ENCODE measurements around the gene SPIRE2. TPM values are rescaled to one million over a fixed set of nuclear protein-coding genes. Genes with fewer than 3 reads are reported as not detected.
A peak's percentile ranks its signal among the peaks of the same experiment; 100 is the strongest.

SPIRE2 gene
- total RNA-seq, 2 experiments from 2014 or later: 0.14 to 0.52 TPM

GRCh38 chr16:89883346-89884040 is 55.2 kb downstream of the SPIRE2 start:
- no peak overlapping the region for H3K27ac Mint-ChIP-seq
- peaks cover under 1% of the 10 kb centered on the region for H3K4me1 Mint-ChIP-seq
- no peaks in the 10 kb centered on the region for H3K27me3 Mint-ChIP-seq
- H3K4me3 Mint-ChIP-seq: no peak overlapping the region
- no peaks in the 10 kb centered on the region for H3K9me3 Mint-ChIP-seq
- peaks cover 35% of the 10 kb centered on the region for H3K36me3 Mint-ChIP-seq
- DNase-seq: no peak

DNA sequence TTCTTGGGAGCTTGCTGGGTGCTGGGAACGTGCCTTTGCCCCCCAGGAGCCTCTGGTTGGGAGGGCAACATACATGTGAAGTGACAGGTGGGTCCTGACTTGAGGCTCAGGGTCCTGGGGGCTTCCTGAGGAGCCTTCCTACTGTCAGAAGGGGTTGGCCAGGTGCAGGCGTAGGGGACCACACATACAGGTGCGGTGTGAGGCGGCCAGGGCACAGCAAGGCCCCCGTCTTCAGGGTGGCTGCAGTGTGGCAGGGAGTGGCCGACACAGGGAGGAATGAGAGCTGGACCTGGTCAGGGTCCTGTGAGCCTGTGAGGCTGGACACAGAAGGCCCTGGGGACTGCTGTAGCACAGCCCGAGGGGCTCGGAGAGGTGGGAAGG is 55.8 kb downstream of the SPIRE2 start:
- H3K36me3 Mint-ChIP-seq: peaks cover 33% of the 10 kb centered on the region
- no peak overlapping the region for H3K27ac Mint-ChIP-seq

GRCh38 chr16:89887243-89887642 is 59.0 kb downstream of the SPIRE2 start:
- peaks cover 10% of the 10 kb centered on the region for H3K4me1 Mint-ChIP-seq
- H3K4me3 Mint-ChIP-seq: no peak overlapping the region
- H3K9me3 Mint-ChIP-seq: no peaks in the 10 kb centered on the region
- no peak for DNase-seq
- H3K36me3 Mint-ChIP-seq: peaks cover 40% of the 10 kb centered on the region
- H3K27me3 Mint-ChIP-seq: no peaks in the 10 kb centered on the region
- H3K27ac Mint-ChIP-seq: no peak overlapping the region

More for the DNA sequence above, 55.8 kb downstream of the SPIRE2 start:
- no peaks in the 10 kb centered on the region for H3K27me3 Mint-ChIP-seq
- H3K4me3 Mint-ChIP-seq: no peak overlapping the region
- no peaks in the 10 kb centered on the region for H3K4me1 Mint-ChIP-seq
- DNase-seq: no peak
- no peaks in the 10 kb centered on the region for H3K9me3 Mint-ChIP-seq

- no peaks in the 10 kb centered on the region for H3K27me3 Mint-ChIP-seq
- H3K9me3 Mint-ChIP-seq: no peaks in the 10 kb centered on the region
- H3K4me1 Mint-ChIP-seq: peaks cover 10% of the 10 kb centered on the region
- peaks cover 28% of the 10 kb centered on the region for H3K36me3 Mint-ChIP-seq
- DNase-seq: peak; percentile 57
- H3K4me3 Mint-ChIP-seq: no peak overlapping the region
- H3K27ac Mint-ChIP-seq: no peak overlapping the region
These were observed 61.9 kb downstream of the SPIRE2 start for GRCh38 chr16:89890200-89890599.

- H3K27me3 Mint-ChIP-seq: no peaks in the 10 kb centered on the region
- H3K9me3 Mint-ChIP-seq: no peaks in the 10 kb centered on the region
- no peak overlapping the region for H3K27ac Mint-ChIP-seq
- no peak overlapping the region for H3K4me3 Mint-ChIP-seq
- DNase-seq: no peak
- peaks cover 25% of the 10 kb centered on the region for H3K36me3 Mint-ChIP-seq
- H3K4me1 Mint-ChIP-seq: peaks cover 10% of the 10 kb centered on the region
These were observed 62.8 kb downstream of the SPIRE2 start for GRCh38 chr16:89890886-89891657.

DNA sequence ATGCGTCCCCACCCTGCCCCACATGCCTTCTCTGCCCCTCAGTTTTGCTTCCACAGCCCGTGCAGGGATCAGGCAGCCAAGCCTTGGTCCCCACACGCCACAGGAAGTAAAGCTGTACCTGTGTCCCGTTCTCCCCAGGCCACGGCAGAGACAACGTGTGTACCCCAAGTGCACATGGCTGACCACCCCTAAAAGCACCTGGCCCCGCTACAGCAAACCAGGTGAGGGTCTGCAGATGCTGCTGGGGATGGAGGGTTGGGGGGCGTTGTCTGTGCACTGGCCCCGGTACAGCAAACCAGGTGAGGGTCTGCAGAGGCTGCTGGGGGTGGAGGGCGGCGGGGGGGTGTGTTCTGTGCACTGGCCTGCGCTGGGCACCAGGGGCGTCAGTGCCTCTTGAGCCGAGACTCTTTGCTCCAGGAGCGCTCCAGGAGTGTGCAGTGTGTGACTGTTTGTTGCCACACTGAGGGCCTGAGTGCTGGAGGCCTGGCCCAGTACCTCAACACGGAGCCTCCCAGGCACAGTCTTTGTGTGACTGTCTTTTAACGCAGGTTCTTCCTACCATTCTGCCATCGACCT is 63.9 kb downstream of the SPIRE2 start:
- no peak for DNase-seq
- Mint-ChIP-seq H3K4me1 (peaks cover 10% of the 10 kb centered on the region), H3K4me3 (no peak overlapping the region), H3K27me3 (no peaks in the 10 kb centered on the region), H3K36me3 (peaks cover 23% of the 10 kb centered on the region), H3K9me3 (no peaks in the 10 kb centered on the region), H3K27ac (no peak overlapping the region)

GRCh38 chr16:89892635-89893034 is 64.4 kb downstream of the SPIRE2 start:
- H3K4me1 Mint-ChIP-seq: peaks cover 10% of the 10 kb centered on the region

GRCh38 chr16:89893642-89894548 is 65.6 kb downstream of the SPIRE2 start:
- Mint-ChIP-seq H3K9me3 (no peaks in the 10 kb centered on the region), H3K27ac (no peak overlapping the region), H3K36me3 (peaks cover 14% of the 10 kb centered on the region), H3K4me1 (peaks cover 10% of the 10 kb centered on the region), H3K4me3 (no peak overlapping the region), H3K27me3 (no peaks in the 10 kb centered on the region)
- no peak for DNase-seq

More at GRCh38 chr16:89892635-89893034, 64.4 kb downstream of the SPIRE2 start:
- no peaks in the 10 kb centered on the region for H3K9me3 Mint-ChIP-seq
- DNase-seq: no peak
- no peaks in the 10 kb centered on the region for H3K27me3 Mint-ChIP-seq
- H3K27ac Mint-ChIP-seq: no peak overlapping the region
- no peak overlapping the region for H3K4me3 Mint-ChIP-seq
- peaks cover 20% of the 10 kb centered on the region for H3K36me3 Mint-ChIP-seq

- Mint-ChIP-seq H3K4me1 (peaks cover 6% of the 10 kb centered on the region), H3K9me3 (no peaks in the 10 kb centered on the region), H3K4me3 (no peak overlapping the region), H3K27me3 (no peaks in the 10 kb centered on the region), H3K36me3 (peaks cover 19% of the 10 kb centered on the region), H3K27ac (no peak overlapping the region)
- DNase-seq: no peak
These were observed 67.4 kb downstream of the SPIRE2 start for GRCh38 chr16:89895482-89896250.

- Mint-ChIP-seq H3K9me3 (no peaks in the 10 kb centered on the region), H3K4me3 (no peak overlapping the region), H3K27me3 (no peaks in the 10 kb centered on the region), H3K27ac (no peak overlapping the region), H3K36me3 (peaks cover 20% of the 10 kb centered on the region), H3K4me1 (peaks cover 6% of the 10 kb centered on the region)
- no peak for DNase-seq
These were observed 68.9 kb downstream of the SPIRE2 start for GRCh38 chr16:89897204-89897603.

- DNase-seq: no peak
- no peak overlapping the region for H3K27ac Mint-ChIP-seq
These were observed 70.1 kb downstream of the SPIRE2 start for GRCh38 chr16:89898201-89898967.

GRCh38 chr16:89899879-89900481 is 71.7 kb downstream of the SPIRE2 start:
- no peaks in the 10 kb centered on the region for H3K27me3 Mint-ChIP-seq
- no peak for DNase-seq
- peaks cover 20% of the 10 kb centered on the region for H3K36me3 Mint-ChIP-seq
- H3K4me3 Mint-ChIP-seq: peak overlapping the region; percentile 14
- no peak overlapping the region for H3K27ac Mint-ChIP-seq
- H3K4me1 Mint-ChIP-seq: peaks cover 6% of the 10 kb centered on the region
- no peaks in the 10 kb centered on the region for H3K9me3 Mint-ChIP-seq

More at GRCh38 chr16:89898201-89898967, 70.1 kb downstream of the SPIRE2 start:
- H3K4me1 Mint-ChIP-seq: peaks cover 6% of the 10 kb centered on the region
- H3K27me3 Mint-ChIP-seq: no peaks in the 10 kb centered on the region
- H3K4me3 Mint-ChIP-seq: no peak overlapping the region
- H3K36me3 Mint-ChIP-seq: peaks cover 20% of the 10 kb centered on the region
- H3K9me3 Mint-ChIP-seq: no peaks in the 10 kb centered on the region

DNA sequence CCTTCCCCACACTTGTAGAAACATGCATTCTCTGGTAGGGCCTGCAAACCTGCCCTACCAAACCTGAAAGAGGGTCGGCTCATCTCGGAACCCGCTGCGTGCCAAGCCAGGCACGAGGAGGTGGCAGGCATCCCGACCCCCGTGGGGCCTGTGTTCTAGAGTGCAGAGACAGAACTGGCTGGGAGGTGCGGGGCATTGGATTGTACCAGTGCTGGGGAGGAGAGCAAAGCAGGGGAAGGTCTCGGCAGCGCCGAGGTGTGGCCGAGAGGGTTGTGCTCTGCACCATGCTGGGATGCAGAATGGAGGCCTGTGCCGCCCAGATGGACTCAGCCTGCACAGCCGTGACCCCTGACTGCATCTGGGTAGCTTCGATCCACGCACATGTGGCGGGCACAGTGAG is 72.6 kb downstream of the SPIRE2 start:
- H3K27me3 Mint-ChIP-seq: no peaks in the 10 kb centered on the region
- peaks cover 20% of the 10 kb centered on the region for H3K36me3 Mint-ChIP-seq
- peaks cover 6% of the 10 kb centered on the region for H3K4me1 Mint-ChIP-seq
- no peak overlapping the region for H3K4me3 Mint-ChIP-seq
- H3K27ac Mint-ChIP-seq: no peak overlapping the region
- no peak for DNase-seq
- no peaks in the 10 kb centered on the region for H3K9me3 Mint-ChIP-seq

Data from activated naive CD8-positive, alpha-beta T cell treated with anti-CD3 and anti-CD28 coated beads for 36 hours (primary cell).